B cell (primary cell): Measurements from ENCODE around the gene NPAS2. TPM values are rescaled to one million over a fixed set of nuclear protein-coding genes. Genes with fewer than 3 reads are reported as not detected.

Source experiments
- ATAC-seq: fragments of 200-7000 bp; cut with Tn5 transposase; one replicate; pipeline ENCODE4 v1.10.0; 2021; ENCODE audit warnings: low read depth, mild to moderate bottlenecking, moderate number of reproducible peaks, moderate library complexity
- CTCF ChIA-PET: fragments of 350-600 bp; sonication (Branson Sonifier 250); formaldehyde crosslinking; loops from one replicate; lab custom pipeline; 2021; ENCODE audit warnings: antibody characterized with exemption, inconsistent platforms; lab: Charles Lee
- POLR2A ChIA-PET: fragments of 350-600 bp; sonication (Branson Sonifier 250); formaldehyde crosslinking; loops from one replicate; lab custom pipeline; 2021; ENCODE audit warnings: antibody characterized with exemption; lab: Charles Lee
- DNase-seq: peaks from one replicate; pipeline ENCODE4 v3.0.0; 2013
- H2AFZ ChIP-seq: 2 replicates; pipeline ENCODE4 v1.6.1; 2012; ENCODE audit warnings: mild to moderate bottlenecking, low read depth, low read length; ENCODE audit not compliant: insufficient read depth, poor library complexity, severe bottlenecking
- H3K27ac ChIP-seq, 2 donors: 1 replicate in 1 of 2; 2 replicates in 1 of 2; pipeline ENCODE4 v1.5.1; 2012 to 2013; ENCODE audit warnings: low read length in 2 of 2, mild to moderate bottlenecking in 2 of 2, moderate library complexity in 1 of 2
- H3K27me3 ChIP-seq, 4 experiments: fragments of 200-600 bp in 1 of 4; sonication (generic) in 1 of 4; replicated peaks in 1 of 4; 1 replicate in 2 of 4; 2 replicates in 2 of 4; pipeline versions ENCODE4 v1.6.1 to v1.7.0; 2013 to 2016; ENCODE audit warnings: low read length in 3 of 4, mild to moderate bottlenecking in 2 of 4, mixed read lengths in 1 of 4, moderate library complexity in 1 of 4; ENCODE audit not compliant: insufficient read depth in 4 of 4, control insufficient read depth in 3 of 4; ENCODE audit errors: control extremely low read depth in 1 of 4
- H3K36me3 ChIP-seq, 2 experiments: replicated peaks in 1 of 2; 1 replicate in 1 of 2; 2 replicates in 1 of 2; pipeline versions ENCODE4 v1.6.1 to v1.7.1; 2013; ENCODE audit warnings: low read length in 1 of 2; ENCODE audit not compliant: insufficient read depth in 2 of 2, control insufficient read depth in 1 of 2; ENCODE audit errors: control extremely low read depth in 1 of 2, extremely low read depth in 1 of 2
- H3K4me1 ChIP-seq, 2 donors: fragments of 200-600 bp in 1 of 2; sonication (generic) in 1 of 2; 1 replicate in 1 of 2; 2 replicates in 1 of 2; pipeline versions ENCODE4 v1.5.1 to v1.6.1; 2013 to 2017; ENCODE audit warnings: low read length in 2 of 2; ENCODE audit not compliant: control insufficient read depth in 2 of 2, insufficient read depth in 2 of 2
- H3K4me2 ChIP-seq: replicated peaks from 2 replicates; pipeline ENCODE3; 2012; ENCODE audit warnings: mild to moderate bottlenecking, low read depth, low read length; ENCODE audit not compliant: poor library complexity, severe bottlenecking
- H3K4me3 ChIP-seq, 5 experiments: fragments of 200-600 bp in 1 of 5; sonication (generic) in 1 of 5; 1 replicate in 3 of 5; 2 replicates in 2 of 5; pipeline versions ENCODE4 v1.5.1 to v1.7.0; 2011 to 2016; ENCODE audit warnings: low read length in 4 of 5, mild to moderate bottlenecking in 4 of 5, low read depth in 2 of 5, control low read depth in 1 of 5, moderate library complexity in 1 of 5; ENCODE audit not compliant: insufficient read depth in 1 of 5; ENCODE audit errors: control extremely low read depth in 1 of 5, extremely low read depth in 1 of 5
- H3K79me2 ChIP-seq: fragments of 200-600 bp; sonication (generic); one replicate; pipeline ENCODE4 v1.6.0; 2016; ENCODE audit warnings: low read length; ENCODE audit not compliant: control insufficient read depth, insufficient read depth
- H3K9ac ChIP-seq: fragments of 200-600 bp; sonication (generic); 2 replicates; pipeline ENCODE4 v1.6.1; 2017; ENCODE audit warnings: mild to moderate bottlenecking, low read length, moderate library complexity
- H3K9me3 ChIP-seq, 3 donors: one replicate each; pipeline versions ENCODE4 v1.6.1 to v1.7.1; 2013; ENCODE audit warnings: low read length in 2 of 3; ENCODE audit not compliant: control insufficient read depth in 2 of 3, insufficient read depth in 1 of 3; ENCODE audit errors: control extremely low read depth in 1 of 3
- H4K20me1 ChIP-seq: 2 replicates; pipeline ENCODE4 v1.6.0; 2012; ENCODE audit warnings: mild to moderate bottlenecking, low read length; ENCODE audit not compliant: insufficient read depth, control insufficient read depth, poor library complexity, severe bottlenecking
- H3K27ac Mint-ChIP-seq: one replicate; pipeline ENCODE4 v1.8.0; 2021; ENCODE audit warnings: mixed read lengths
- H3K27me3 Mint-ChIP-seq: one replicate; pipeline ENCODE4 v1.8.0; 2021; ENCODE audit warnings: mixed read lengths
- H3K4me1 Mint-ChIP-seq: one replicate; pipeline ENCODE4 v1.8.0; 2021; ENCODE audit warnings: mixed read lengths
- H3K4me3 Mint-ChIP-seq: one replicate; pipeline ENCODE4 v1.8.0; 2021; ENCODE audit warnings: mixed read lengths
- H3K9me3 Mint-ChIP-seq: one replicate; pipeline ENCODE4 v1.8.0; 2022; ENCODE audit warnings: mixed read lengths; ENCODE audit not compliant: insufficient read depth
- CTCF ChIP-seq: fragments of 200-600 bp; IDR thresholded peaks from one replicate; pipeline ENCODE4 v1.8.0; 2022; ENCODE audit warnings: antibody characterized with exemption, mild to moderate bottlenecking
- EZH2 ChIP-seq: IDR thresholded peaks from 2 replicates; pipeline ENCODE4 v1.6.1; 2012; ENCODE audit warnings: borderline replicate concordance, low read depth, mild to moderate bottlenecking, moderate library complexity, low read length; ENCODE audit not compliant: insufficient read depth, poor library complexity, severe bottlenecking
- WGBS: methylation state at CpG from one replicate; pipeline ENCODE4 v1.1.5; 2013; ENCODE audit warnings: missing lambda C conversion rate; ENCODE audit not compliant: insufficient coverage; 5-methylcytosine and 5-hydroxymethylcytosine counted together
- intact Hi-C: fragments of 100-400 bp; cut with micrococcal nuclease; formaldehyde crosslinking; loops from one replicate; pipeline ENCODE4 v1.10.0; 2022
- polyA plus RNA-seq: library from polyadenylated mRNA; depleted of rRNA; stranded (reverse); fragments of >200 nt; gene quantifications from 2 replicates; pipeline ENCODE4 v1.2.3, GENCODE V29; 2012
- total RNA-seq, 2 donors: library from RNA; stranded (reverse); fragments of 120-200 nt in 1 of 2; gene quantifications; 1 replicate in 1 of 2; 2 replicates in 1 of 2; pipeline versions ENCODE4 v1.2.3 to v1.2.4, GENCODE V29; 2013 to 2022

Gene NPAS2
- total and polyA plus RNA-seq, 2 donors (not counting 1 experiment from before 2014, with no cell fraction given), result not detected

- H3K36me3 ChIP-seq, result no peaks in the 10 kb centered on the region
Observed at GRCh38 chr2:100877555-100877954, 57.6 kb downstream of the NPAS2 start.

More at GRCh38 chr2:100877555-100877954, 57.6 kb downstream of the NPAS2 start:
- Histone ChIP-seq H3K4me1 (no peaks in the 10 kb centered on the region), H3K27me3 (peaks cover 0 to 1% (median 0%) of the 10 kb centered on the region in 4 experiments), H3K27ac (no peak overlapping the region), H3K79me2 (no peaks in the 10 kb centered on the region), H3K4me3 (no peak overlapping the region), H3K9ac (no peak overlapping the region), H3K4me2 (no peak overlapping the region), H4K20me1 (no peaks in the 10 kb centered on the region), H2AFZ (no peak overlapping the region), H3K9me3 (peaks cover 0 to 5% (median 0%) of the 10 kb centered on the region in 3 donors)
- CTCF ChIA-PET, result no interaction called here
- no peak overlapping the region for H3K4me3 Mint-ChIP-seq
- ATAC-seq (no peak), DNase-seq (no peak)
- intact Hi-C loops, result no loop called here
- H3K9me3 Mint-ChIP-seq, result no peaks in the 10 kb centered on the region
- H3K4me1 Mint-ChIP-seq, result no peaks in the 10 kb centered on the region
- POLR2A ChIA-PET, result interaction anchor here (0.7 kb wide), 1 partner anchor 11 kb away, joined by 7 read pairs; no protein-coding TSS in a partner anchor
- TF ChIP-seq CTCF, result no peak
- no peak for TF ChIP-seq EZH2
- WGBS, result 90% methylated on average over 4 of the region's 5 CpGs
- H3K27me3 Mint-ChIP-seq, result peaks cover 8% of the 10 kb centered on the region
- no peak overlapping the region for H3K27ac Mint-ChIP-seq
